Limb (tissue), 2 donors: ENCODE measurements around the gene ZKSCAN5.
A peak's percentile ranks its signal among the peaks of the same experiment; 100 is the strongest.

Source experiments
- DNase-seq, 2 donors: peaks; one replicate each; pipeline ENCODE4 v3.0.0-alpha.2; 2016; ENCODE audit errors: extremely low spot score in 2 of 2

The ZKSCAN5 gene

DNA sequence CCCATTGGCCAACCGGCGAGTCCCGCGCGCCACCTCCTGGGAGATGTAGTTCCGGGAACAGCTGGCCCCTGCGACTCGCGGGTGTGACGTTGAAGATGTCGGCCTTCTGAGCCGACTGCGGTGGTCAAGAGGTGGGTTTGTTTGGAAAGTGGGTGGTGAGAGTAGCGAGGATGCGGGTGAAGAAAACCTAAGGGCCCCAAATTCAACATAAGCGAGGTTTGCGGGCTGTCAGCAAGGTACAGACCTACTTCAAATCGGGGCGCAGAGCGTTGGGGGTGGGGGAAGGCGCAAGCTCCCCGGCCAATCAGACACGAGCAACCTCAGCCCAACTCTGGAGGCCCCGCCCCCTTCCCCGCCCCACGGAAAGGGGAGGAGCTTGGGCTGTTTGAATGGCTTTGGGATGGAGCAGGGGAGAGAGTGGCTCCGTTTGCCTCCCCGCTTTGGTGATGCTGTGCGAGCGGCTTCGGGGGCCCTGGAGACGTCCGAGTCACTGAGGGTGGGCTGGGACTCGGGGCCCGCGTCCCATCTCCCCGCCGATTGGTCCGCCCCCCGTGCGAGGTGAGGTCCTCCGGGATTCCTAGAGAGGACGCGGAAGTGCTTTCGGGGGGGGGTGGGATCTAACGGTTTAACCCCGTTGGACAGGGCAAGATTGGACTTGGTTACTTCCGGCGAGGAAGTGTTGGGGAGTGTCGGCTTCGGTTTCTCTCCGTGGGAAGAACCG, at the start of gene ZKSCAN5:
Gene ZKSCAN5, plus strand, starts transcription at position 60 of the 721 bp plus-strand sequence. CDS start 1,383 bp downstream, outside the sequence.
- DNase-seq = peak; percentile 98 to 99

DNA sequence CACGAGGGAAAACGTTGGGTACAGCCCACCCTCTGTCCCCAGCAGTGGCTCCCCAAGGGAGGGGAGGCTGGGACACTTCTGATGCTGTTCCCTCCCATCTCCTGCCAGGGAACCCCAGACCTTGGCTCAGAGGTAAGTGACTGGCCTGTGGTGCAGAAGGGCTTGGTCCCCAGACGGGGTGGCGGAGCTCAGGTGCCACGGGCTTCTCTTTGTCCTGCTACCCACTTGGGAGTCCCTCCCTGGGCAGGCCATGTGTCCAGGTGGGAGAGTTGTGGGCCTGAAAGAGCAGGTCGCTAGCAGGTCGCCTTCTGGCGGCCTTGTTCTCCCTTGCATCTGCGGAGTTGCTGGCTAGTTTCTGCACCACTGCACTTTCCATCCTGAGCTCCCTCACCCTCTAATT, 48.6 kb upstream of the ZKSCAN5 start:
- DNase-seq = no peak

DNA sequence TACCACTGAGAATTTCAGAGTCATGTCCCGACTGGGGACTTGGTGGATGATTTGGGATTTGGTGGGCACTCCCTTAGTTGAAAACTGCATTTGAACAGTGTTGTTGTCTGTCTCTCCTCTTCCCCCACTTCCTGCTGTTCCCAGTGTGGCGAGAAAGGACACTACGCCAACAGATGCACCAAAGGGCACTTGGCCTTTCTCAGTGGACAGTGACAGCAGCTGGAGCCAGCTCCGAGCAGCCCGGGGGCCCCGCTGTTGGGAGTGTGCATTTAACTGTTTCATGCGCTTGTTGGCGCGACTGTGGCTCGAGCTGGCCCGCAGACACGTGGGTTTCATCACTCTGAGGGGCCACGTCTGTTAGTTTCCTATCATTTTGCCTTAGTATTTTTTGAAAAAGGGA, 48.2 kb upstream of the ZKSCAN5 start:
- DNase-seq = no peak

DNA sequence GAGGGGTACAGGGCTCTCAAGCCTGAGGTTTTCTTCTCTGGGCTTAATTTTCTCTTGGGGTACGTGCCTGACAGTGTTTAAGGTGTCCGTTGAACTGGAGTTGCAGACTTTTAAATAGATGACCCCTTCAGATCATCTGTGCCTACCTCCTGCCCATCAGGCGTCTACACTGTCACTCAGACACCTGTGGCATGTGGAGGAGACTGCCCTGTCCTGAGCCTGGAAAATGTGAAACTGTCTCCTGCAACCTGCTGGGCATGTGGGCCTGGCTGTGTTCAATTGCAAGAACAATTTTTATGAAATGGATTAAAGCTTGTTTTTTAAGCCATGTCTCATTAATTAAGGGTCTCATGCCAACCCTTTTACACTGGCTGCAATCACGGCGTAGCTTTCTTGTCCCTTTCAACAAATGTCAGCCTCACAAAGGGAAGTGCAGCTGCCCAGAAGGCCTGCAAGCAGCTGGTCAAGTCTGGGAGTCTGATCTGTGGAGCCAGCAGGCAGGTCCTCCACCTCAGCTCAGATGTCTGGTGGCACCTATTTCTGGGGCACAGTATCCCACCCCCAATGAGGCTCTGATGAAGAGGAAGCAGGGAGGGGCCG, 47.3 kb upstream of the ZKSCAN5 start:
- no peak for DNase-seq

DNA sequence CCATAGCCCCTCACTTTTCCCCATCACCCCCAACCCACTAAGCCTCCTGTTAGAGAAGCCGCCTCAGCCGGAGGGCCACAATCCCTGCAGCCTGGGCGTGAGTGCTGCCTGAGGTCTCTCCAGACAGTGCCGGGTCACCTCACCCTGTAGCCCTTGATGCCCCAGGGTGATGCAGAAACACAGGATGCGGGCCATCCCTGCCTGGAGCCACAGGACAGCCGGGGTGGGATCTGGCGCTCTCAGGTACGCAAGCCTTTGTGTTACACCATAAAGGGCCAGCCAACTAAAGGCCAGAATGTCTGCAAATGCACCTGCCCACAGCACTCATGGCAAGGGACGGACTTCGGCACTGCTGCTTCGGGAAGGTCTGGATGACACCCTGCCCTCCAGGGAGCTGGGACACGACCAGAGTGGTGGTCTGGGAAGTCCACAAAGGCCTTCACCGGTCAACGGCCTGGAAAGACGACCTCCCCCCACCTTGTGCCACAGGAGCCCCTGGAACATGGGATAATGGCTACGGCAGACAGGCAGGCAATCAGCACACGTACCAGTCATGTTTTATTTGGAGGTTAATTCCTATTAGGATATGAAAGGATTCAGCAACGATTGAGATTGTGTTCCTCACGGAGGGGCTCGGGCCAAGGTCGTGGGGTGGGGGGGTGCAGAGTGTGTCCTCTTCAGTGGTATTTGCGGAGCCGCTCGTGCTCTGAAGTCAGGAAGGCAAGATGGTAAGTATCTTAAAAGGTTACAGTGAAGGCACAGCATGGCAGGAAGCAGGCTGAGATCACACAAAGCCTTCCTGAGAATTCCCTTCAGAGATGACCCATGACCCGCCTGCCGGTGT, 46.6 kb upstream of the ZKSCAN5 start:
- no peak for DNase-seq

DNA sequence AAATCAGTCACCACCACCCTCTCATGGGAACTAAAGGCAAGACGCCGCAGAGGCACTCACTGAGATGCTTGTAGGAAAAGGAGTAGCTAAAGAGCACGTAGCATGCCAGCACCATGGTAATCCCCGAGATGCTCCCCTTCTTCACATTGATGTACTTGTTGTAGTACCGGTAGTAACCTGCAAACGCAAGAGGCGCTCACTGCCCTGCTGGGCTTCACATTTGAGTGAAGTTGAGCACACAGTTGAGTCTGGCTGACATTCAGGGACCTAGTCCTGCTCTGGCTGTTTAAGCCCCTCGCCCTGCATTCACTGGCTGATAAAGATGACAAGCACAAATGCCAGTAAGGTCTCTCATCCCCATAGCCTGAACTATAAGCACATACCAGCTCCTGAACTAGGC, 45.4 kb upstream of the ZKSCAN5 start:
- DNase-seq = no peak

DNA sequence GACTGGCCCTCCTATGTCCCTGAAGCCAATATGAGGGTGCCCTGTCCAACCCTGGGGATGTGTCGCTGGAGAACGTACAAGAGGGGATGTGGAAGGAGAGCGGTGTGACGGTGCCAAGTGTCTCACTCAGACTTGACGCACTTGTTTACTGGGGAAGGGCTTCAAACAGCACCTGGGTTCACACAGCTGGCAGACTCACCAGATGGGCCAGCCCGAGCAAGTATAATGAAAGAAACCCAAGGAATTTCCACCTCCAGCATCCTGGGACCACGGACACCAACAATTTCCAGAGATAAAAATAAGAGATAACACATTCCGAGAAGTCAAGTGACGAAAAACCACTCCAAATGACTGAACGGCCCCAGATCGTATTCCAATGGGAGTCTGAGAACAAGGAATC, 43.8 kb upstream of the ZKSCAN5 start:
- no peak for DNase-seq

DNA sequence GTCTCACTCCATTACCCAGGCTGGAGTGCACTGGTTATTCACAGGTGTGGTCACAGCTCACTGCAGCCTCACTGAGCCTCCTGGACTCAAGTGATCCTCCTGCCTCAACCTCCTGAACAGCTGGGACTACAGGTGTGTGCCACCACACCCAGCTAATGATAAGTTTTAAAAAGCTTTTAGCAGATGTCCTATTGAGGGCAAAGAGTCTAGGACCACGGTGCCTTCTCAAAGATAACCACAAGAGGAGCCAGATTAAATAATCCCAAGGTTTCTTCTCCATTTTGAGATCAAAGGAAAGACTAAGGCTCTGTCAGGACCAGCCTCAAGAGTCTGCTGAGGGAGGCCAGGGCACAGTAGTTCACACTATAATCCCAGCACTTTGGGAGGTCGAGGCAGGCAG, 43.2 kb upstream of the ZKSCAN5 start:
- no peak for DNase-seq

DNA sequence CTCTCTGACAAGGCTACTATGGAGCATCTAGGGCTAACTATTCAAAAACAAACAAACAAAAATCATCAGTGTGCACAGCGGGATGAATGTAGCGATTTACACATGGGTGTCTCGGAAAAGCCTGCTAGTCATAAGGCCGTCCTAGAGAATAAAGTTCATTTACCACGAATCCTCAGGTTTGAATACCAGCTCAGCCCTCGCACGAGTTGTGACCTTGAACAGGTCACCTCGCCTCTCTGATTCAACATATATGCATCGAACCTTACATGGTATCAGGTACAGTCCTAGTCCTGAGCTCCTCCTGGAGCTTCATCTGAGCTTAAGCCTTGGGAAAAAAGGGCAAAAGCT, 39.1 kb upstream of the ZKSCAN5 start:
- no peak for DNase-seq

DNA sequence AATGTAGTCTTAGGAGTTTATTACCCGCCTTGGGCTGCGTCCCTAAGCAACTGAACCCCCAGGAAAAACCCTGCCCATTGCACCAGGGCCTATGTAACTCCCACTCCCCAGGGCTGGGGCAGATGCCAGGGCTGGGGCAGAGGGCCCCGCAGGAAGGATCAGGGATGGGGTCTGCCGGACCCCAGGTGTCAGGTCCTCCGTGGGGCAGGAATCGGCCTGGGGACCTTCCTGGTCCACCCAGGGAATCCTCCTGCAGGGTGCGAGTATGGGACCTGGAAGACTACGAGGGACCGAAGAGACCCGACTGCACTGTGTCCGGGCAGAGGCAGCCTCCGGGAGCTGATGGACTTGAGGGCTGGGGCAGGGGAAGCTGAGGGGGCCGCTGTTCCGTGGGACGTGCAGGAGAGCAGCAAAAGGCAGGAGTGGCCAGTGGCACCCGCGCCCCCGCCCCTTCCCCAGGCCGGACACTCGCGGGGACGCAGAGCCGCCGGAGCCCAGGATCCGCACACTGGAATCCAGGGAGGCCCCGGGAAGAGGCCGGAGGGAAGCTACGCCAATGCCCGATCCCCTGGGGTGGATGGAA, 36.0 kb upstream of the ZKSCAN5 start:
- no peak for DNase-seq

DNA sequence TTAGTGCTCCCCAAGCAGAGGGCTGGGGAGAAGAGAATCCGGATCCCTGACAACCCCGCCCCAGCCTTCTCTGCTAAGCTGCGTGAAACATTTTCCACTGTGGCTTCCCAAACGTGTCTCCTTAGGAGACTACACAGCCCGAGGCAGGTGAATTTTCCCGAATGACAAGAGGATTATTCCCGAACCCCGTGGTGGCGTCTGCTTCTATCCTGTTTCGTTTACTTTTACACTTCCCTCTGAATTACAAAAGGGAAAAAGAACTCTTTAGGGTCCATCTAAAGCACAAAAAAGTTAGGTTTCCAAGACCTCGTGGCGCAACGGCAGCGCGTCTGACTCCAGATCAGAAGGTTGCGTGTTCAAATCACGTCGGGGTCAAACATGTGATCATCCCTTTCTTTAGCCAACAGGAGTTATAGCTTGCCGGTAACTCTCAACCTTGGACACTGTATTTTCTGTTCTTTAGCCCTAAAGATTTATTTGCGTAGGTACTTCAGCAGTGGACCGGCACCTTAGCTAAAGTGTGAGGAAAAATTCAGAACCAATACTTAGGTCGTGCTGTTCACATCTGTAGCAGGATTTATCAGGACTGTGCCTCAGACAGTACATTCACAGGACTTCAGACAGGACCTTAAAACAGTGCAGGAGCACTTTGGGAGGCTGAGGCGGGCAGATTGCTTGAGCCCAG, 34.9 kb upstream of the ZKSCAN5 start:
- DNase-seq = no peak

DNA sequence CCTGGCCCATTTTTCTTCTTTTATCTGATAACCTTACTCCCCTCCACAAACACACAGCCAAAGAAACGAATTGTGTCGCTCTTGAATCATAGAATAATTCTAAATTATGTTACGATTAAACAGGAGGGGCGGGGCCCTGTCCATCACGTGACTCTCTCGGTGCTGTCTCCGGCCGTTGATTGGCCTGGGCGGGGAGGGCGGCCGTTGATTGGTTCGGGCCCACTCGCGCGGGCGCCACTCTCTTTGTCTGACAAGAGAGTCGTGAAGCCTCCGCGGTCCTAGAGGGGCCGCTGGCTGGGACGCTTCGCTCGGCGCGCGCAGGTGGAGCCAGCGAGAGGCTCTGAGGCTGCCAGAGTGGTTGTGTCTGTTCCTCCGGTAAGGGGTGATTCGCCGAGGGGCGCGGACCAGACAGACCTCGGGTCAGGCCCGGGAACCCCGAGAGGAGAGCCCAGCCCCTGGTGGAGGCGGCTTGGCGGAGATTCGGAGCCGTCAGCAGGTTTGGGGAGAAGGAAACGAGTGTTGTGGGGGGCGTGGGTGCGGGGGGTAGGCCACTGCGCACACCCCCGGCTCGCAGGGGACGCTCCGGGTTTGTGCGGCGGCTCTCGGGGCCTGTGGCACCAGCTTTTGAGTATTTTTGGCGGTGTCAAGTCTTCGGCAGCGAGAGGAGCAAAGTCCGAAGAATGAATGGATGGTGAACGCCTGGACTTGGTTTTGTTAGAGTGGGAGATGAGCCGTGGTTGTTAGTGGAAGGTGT, 31.7 kb upstream of the ZKSCAN5 start, which contains the start of gene ZNF789:
Gene ZNF789, plus strand, starts transcription at position 330 of the 754 bp plus-strand sequence. CDS start 3,567 bp downstream, outside the sequence.
- peak; percentile 95 to 98 for DNase-seq

DNA sequence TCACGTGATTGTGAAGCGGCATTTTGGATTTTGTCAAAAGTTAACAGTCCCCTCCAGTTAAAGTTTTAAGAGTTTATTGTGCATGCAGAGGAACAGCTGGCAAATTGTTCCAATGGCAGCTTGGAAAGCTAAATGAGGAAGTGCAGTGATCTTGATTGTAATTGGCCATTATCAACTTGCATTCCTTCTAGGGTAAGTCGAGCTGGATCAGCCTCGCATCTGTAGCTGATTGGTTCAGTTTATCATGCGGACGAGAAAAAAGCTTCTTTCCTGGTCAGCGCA, 31.2 kb upstream of the ZKSCAN5 start:
- DNase-seq = no peak

DNA sequence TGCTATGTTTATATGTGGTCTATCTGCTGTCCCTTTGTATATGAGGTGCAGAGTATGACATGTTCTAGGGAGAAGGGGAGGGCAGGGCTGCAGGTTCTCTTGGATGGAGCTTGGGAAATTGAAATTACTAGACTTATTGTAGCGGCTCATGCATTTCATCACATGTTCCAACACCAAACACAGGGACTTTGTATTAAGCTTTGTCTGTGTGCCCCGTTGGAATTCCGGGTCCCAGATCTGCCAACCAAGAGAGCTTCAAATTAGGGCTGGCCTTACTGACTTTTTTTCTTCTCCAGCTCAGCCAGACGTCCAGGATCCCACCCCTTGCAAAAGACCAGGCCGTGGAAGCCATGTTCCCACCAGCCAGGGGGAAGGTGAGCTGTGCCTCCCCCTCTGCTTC, 28.4 kb upstream of the ZKSCAN5 start:
- no peak for DNase-seq

DNA sequence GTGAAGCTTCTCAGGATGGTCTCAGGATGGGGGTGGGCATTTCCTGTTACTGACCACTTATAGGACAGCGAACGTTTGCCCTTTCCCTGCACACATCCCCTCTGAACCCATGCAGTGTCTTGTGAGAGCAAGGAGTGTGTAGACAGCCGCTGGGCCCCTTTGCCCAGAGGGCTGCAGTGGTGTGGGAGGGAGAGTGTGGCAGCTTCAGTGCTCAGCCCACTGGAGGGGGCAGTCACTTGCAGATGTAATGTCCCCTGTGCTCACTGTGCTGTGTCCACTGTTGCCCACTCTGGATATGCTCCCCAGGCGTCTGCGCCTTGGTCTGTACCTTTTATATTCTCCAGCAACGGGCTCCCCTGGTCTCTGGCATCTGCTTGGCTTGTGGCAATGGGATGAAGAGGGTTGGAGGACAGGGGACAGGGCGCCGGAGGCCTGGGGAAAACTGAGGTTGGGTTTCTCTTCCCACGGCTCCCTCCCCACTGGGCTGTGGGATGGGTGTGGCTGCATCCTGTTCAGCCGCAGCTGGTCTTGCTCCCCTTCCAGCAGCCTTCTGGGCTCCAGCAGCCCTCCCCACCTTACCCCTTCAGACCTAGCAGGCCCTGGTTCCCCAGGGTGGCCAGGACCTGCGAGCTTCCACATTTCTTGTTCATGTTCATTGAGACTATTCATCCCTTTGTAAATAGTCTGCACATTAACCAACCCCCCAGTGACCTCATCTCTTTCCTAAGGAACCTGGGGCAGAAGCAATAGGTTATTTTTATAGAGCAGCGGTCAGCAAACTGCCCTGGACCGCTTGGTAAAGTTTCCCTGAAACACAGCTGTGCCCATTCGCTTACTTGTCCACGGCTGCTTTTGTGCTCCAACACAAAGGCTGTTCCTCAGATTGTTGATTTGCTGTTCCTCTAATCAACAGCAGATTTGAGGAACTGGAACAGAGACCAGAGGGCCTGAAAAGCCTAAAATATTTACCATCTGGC, 25.7 kb upstream of the ZKSCAN5 start:
- no peak for DNase-seq

DNA sequence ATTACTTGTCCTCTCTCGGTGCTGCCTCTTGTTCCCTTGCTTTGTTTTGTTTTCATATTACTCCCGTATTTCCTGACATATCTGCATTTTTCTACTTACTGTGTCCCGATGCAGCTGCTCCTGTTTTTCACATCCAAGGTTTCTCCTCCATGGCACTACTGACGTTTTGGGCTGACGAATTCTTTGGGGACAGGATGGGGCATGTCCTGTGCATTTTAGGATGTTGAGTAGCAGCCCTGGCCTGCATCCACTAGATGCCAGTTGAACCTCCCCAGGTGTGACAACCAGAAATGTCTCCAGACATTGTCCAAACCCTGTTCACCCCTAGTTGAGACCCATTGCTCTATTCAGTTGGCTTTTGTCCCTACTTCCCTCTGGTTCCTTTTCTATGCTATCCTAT, 19.4 kb upstream of the ZKSCAN5 start:
- DNase-seq = no peak

DNA sequence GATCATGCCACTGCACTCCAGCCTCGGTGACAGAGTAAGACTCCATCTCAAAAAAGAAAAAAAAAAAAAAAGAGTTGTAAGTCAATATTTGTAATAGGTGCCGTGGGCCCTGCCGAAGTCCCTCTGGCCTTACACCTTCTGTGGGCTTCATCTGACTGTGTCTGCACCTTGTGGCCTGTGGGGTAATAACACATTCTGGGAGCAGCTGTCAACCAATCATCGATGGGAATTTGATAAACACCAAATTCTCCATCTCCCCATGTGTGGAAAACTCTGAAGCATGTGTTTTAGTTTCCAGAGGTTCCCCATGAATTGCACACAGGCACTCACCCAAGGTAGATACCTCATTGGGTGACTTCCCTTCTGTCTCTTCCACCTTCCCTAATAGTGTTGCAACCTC, 15.2 kb upstream of the ZKSCAN5 start:
- DNase-seq = no peak

DNA sequence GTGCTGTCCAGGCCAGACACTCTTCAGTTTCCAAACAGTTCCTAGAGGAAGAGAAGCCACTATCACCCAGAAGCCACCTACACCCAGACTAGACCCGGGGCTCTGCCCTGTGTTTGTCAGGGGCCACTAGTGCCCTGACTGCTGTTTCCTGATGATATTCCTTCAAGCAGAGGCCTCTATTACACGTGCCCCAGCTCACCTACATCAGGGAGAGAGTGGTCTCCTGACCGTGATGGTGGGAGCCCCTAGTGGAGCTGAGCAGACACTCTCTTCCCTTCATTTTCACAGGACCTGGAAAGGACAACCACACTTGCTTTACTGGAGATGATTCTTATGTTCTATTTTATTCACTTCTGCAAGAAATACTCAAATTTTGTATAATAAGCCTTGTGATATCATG, 13.6 kb upstream of the ZKSCAN5 start:
- no peak for DNase-seq

DNA sequence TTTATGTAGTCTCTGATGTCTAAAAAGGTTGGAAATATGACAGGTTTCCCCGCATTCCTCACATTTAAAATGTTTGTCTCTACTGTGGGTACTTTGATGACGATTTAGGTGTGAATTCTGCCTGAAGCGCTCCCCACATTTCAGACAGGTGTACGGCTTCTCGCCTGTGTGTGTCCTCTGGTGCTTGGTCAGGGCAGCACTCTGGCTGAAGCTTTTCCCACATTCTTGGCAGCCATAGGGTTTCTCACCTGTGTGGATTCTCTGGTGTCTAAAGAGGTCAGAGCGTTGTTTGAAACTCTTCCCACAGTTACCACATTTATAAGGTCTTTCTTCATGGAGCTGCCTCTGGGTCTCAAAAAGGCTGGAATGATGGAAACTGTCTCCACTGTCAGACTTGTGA, 10.6 kb upstream of the ZKSCAN5 start:
- DNase-seq = no peak
